ENCODE results near the gene EXOC3.

GRCh38 chr5:472076-472655 is 29.2 kb downstream of the EXOC3 start:
- TF ChIP-seq EZH2 (IDR thresholded peaks at IDR 0.05; ENCODE audit: low read depth): no peak
- no peak for TF ChIP-seq CTCF (conservative IDR thresholded peaks at IDR 0.05)

Measured in PC-9 (cell line).